GM20000 (cell line): ENCODE data around the gene CPLX3.

Experiments used
- DNase-seq: peaks from one replicate; pipeline ENCODE4 v3.0.0; 2012; ENCODE audit warnings: low spot score
- TF ChIP-seq, protein P1 (sequence below): IDR thresholded peaks from 2 replicates; pipeline ENCODE4 v1.5.1; 2012; ENCODE audit warnings: mild to moderate bottlenecking, control low read depth; ENCODE audit errors: extremely low read depth, missing control alignments

The CPLX3 gene

DNA sequence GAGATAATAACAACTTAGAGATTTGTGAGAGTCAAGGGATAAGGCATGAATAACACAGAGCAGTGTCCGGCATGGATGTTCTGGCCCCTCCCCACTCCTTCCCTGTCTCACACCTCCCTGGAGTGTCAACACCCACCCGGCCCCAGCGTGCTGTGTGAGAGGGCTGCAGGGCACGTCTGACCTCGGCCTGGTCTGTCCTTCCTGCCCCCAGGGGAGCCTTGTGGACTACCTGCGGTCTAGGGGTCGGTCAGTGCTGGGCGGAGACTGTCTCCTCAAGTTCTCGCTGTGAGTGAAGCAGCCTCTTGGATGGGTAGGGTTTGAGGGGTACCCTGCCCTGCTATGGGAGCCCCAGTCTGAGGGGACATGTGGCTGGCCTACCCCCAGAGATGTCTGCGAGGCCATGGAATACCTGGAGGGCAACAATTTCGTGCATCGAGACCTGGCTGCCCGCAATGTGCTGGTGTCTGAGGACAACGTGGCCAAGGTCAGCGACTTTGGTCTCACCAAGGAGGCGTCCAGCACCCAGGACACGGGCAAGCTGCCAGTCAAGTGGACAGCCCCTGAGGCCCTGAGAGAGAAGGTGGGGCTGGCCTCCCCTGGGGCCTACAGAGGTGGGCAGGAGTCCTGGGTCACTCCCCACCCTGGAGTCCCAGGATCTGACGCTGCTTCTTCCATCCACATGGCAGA, 25.0 kb upstream of the CPLX3 start:
- no peak for DNase-seq
- TF ChIP-seq, protein P1, sequence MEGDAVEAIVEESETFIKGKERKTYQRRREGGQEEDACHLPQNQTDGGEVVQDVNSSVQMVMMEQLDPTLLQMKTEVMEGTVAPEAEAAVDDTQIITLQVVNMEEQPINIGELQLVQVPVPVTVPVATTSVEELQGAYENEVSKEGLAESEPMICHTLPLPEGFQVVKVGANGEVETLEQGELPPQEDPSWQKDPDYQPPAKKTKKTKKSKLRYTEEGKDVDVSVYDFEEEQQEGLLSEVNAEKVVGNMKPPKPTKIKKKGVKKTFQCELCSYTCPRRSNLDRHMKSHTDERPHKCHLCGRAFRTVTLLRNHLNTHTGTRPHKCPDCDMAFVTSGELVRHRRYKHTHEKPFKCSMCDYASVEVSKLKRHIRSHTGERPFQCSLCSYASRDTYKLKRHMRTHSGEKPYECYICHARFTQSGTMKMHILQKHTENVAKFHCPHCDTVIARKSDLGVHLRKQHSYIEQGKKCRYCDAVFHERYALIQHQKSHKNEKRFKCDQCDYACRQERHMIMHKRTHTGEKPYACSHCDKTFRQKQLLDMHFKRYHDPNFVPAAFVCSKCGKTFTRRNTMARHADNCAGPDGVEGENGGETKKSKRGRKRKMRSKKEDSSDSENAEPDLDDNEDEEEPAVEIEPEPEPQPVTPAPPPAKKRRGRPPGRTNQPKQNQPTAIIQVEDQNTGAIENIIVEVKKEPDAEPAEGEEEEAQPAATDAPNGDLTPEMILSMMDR: no peak

DNA sequence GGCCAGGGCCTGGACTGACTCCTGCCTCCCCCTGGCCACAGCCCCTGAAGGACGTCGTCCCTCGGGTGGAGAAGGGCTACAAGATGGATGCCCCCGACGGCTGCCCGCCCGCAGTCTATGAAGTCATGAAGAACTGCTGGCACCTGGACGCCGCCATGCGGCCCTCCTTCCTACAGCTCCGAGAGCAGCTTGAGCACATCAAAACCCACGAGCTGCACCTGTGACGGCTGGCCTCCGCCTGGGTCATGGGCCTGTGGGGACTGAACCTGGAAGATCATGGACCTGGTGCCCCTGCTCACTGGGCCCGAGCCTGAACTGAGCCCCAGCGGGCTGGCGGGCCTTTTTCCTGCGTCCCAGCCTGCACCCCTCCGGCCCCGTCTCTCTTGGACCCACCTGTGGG, 24.1 kb upstream of the CPLX3 start:
- TF ChIP-seq, protein P1: no peak
- DNase-seq: no peak

DNA sequence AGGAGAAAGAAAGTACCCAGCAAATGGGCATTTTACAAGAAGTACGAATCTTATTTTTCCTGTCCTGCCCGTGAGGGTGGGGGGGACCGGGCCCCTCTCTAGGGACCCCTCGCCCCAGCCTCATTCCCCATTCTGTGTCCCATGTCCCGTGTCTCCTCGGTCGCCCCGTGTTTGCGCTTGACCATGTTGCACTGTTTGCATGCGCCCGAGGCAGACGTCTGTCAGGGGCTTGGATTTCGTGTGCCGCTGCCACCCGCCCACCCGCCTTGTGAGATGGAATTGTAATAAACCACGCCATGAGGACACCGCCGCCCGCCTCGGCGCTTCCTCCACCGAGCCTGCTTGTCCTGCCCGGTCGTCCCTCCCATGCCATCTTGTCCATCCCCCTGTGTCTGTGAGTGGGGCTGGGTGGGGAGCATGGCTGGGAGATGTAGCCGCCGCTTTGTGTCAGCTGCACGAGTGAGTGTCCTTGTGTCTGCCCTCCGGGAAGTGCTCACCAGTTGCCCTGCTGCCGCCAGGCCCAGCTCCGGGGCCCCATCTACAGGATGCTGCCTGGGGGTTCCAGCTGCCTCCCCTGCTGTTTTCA, 23.5 kb upstream of the CPLX3 start:
- TF ChIP-seq, protein P1: no peak
- DNase-seq: no peak

DNA sequence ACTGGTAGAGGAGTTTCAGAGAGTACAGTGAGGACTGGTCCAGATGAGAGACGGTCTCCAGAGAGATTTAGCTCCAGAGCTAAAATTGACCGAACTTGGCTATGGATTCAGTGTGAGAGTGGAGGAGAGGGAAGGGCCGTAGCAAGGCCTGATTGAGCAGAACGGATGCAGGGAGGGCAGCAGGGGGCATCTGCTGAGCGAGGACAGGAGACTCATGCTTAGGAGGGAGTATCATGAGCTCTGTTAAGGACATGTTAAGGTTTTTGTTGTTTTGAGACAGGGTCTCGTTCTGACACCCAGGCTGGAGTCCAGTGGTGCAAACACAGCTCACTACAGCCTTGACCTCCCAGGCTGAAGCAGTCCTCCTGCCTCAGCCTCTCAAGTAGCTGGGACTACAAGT, 21.5 kb upstream of the CPLX3 start:
- DNase-seq: no peak
- TF ChIP-seq, protein P1: no peak

DNA sequence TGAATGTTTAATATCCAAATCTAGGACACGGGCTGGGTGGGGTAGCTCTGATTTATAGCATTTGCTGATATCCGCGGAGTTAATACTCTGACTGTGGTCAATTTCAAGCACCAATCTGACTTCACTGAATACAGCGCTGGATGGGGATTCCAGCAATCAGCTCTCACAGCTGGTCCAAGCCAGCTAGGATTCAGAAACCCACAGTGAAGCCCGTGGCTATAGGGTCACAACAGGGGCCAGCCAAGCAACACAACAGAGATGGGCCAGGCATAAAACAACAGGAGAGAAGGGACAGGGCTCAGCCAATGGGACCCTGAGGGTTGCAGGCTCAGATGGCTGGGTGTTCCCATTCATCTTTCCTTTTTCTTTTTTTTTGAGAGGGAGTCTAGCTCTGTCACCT, 19.1 kb upstream of the CPLX3 start:
- DNase-seq: no peak
- TF ChIP-seq, protein P1: no peak

DNA sequence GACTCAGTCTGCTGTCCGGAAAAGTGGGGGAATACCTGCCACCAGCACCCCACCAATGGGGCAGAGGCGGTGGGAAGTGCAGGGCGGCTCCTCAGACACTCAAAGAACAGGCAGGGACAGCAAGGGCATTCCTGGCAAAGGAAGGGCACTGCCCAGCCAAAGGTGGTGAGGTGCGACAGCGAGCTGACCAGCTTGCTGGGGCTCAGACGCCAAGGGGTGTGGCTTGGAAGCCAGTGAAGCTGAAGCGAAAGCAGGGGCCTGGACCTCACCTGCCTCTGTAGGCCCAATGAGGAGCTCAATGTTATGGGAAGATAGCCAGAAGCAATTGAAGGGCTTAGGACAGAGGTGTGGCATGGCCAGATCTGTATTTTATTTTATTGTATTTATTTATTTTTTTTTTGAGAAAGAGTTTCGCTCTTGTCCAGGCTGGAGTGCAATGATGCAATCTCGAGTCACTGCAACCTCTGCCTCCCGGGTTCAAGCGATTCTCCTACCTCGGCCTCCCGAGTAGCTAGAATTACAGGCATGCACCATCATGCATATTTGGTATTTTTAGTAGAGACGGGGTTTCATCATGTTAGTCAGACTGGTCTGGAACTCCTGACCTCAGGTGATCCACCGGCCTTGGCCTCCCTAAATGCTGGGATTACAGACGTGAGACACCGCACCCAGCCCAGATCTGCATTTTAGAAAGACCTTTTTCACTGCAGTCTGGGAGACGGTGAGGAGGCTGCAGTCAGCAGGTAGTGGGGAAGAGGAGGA, 18.2 kb upstream of the CPLX3 start:
- no peak for DNase-seq

DNA sequence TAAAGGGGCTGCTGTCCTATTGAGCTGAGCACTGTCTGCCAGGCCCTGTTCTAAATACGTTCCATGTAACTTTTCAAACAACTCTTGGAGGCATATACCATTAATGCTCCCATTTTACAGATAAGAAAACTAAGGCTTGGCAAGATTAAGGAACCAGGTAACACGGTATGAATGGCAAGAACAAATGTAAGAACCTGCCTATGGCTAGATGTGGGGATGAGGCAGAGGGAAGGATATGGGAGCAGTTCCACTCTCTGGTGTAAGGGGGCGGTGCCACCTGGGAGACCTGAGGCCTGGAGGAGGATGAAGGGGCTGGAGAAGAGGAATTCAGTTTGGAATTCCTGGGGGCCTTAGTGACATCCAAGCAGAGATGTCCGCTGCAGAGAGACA, 17.6 kb upstream of the CPLX3 start:
- TF ChIP-seq, protein P1: no peak
- no peak for DNase-seq

More for the DNA sequence above, 18.2 kb upstream of the CPLX3 start:
- TF ChIP-seq, protein P1: no peak
